ENCODE data around the gene ELMO1.

The ELMO1 gene

DNA sequence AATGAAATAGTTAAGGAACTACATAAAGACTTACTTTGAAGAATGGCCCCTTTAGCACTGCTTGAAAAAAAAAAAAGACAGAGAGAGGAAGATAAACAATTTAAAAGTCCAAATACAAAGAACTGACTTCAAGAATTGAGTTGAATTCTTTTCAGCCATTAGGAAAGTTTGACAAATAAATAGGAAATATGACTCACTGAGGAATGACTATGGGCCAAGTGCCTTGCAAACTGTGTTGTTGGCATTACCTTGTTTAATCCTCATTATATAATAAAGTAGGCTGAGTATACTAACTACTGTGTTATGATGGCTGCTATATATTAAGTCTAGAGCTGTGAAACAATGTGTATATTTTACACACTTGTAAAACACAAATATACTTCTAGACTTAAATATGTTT lies 151.1 kb downstream of the ELMO1 start:
- no peak for DNase-seq

DNA sequence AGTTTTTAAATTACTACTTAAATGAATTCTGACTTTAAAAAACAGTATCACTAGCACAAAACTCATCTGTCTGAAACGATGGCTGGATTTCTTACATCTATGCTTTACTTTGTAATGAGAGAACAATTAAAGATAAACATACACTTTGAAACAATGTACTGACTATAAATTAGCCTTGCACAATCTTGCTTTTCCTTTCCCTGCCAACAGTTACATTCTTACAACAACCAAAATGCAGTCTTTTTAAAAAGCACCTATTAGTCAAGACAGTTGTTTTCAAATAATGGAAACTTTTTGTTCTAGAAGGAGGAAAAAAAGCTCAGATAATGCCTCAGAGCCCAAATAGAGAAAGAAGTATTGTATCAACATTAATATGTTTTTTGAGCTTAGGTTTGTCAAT lies 153.3 kb downstream of the ELMO1 start:
- DNase-seq = no peak

DNA sequence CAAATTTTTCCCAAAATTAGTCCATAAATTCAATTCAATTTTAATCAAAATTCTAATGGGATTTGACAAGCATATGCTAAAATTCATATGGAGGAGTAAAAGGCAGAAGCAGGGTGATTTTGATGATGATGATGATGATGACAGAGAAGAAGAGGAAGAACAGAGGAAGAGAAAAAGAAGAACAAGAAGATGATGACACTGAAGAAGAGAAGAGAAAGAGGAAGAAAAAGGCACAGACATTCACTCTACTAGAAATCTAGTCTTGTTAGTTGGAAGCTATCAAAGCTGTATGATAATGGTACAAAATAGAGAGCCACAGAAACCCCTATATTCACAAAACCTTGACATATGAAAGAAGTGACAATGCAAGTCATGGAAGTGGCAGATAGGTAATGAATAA lies 157.9 kb downstream of the ELMO1 start:
- DNase-seq = no peak

DNA sequence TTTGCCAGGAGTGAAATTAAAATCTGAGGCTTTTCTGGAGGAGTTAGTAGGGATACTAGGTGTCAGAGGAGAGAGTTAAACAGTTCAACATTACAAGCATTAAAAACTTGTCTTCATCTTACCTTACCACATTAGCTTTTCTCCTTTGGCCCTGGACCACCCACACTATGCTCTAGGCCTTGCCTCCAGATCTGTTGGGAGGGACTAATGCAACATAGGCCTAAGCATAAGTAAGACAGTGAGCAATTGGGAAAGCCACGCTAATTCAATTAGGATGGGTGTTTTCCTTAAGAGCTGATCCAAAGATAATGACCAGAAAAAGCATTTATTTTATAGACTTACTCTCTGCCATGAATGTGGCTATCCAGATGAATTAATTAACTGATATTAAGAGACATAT lies 158.9 kb downstream of the ELMO1 start:
- DNase-seq = no peak

DNA sequence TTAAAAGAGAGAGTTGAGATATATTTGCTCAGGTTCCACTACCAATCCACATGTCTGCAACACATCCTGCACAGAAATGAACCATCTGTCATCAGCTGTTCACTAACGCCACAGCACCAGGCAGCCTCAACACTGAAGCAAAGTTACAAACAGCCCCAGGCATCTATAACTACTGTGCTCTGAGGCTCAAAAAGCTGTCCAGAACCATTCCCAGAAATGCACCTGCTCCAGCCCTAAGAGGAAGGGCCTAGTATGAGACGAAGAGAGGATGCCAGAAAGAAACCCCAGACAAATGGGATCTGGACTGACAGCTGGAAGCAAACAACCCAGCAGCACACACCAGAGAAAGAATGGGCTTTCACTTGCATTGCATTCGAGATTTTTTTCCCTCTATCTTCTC lies 159.3 kb downstream of the ELMO1 start:
- DNase-seq = no peak

DNA sequence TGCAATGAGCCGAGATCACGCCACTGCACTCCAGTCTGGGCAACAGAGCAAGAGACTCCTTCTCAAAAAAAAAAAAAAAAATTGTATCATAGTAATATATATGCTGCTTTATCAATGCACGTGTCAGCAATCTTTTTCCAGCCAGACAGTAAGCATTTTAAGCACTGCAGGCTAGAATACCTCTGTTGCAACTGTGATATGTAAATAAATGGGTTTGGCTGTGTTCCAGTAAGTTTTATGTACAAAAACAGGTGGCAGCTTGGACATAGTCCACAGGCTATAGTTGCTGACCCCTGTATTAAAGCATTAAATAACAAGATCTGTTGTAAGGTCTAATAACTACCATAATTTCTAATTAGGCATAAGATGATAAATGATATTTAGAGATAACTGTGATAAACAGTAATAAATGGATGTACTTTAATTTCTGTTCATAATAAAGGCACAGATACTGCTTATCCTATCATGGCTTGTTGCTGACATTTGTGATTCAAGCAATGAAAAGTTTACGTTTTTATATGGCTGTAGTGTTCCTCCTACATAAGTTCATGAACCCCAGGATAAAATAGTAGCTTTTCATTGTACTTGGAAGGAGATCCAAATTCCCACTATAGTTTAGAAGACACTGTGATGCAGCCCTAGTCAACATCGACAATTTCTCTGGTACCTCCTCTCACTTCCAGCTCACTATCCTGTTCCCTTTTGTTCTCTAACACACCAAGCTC lies 161.4 kb downstream of the ELMO1 start:
- no peak for DNase-seq

DNA sequence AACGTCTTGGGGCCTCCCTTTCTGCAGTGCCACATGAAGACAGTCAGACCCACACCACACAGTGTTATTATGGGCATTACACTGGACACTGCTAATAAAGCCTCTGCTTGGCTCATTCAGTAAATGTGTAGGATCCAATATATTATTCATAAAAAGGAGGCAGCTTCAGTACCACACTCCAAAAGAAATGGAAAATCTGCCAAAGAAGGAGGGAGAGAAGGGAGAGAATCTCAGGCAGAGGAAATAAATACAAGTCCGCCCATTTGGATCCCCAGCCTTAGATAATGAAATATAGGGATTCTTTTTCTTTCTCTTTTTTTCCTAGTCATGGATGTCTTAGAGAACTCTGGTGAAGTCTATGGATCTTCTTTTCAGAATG lies 162.2 kb downstream of the ELMO1 start:
- DNase-seq = no peak

DNA sequence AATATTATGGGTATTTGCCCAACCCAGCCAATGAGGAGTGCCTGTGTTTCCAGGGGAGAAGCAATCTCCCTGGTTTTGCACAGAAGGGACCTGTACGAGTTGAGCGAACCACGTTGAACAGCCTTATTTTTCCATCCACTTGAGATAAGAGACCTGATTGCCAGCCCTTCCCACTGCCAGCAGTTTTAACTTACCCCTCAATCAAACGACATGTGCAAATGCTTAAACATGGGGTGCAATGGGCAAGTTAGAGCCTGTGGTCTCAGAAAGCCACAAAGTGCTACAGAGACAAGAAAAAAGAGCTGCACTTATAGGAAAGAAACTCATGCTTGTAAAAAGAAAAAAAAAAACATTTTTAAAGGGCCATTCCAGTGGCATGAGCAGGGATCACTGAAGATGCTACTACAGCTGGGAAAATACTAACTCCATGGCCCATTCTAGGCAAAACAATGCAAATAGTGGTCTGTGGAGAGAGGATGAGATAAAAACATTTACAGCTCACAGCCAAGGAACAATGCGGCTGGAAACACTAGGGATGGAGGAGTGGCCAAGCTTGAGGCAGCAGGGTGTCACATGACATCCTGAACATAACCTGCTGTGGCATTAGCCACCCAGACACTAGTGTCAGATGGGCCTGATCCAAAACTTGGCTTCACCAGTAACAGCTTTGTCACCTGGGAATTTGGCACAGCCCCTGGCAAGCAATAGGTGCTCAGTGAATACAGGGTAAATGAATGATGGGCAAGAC lies 162.8 kb downstream of the ELMO1 start:
- peak; percentile 16 for DNase-seq

DNA sequence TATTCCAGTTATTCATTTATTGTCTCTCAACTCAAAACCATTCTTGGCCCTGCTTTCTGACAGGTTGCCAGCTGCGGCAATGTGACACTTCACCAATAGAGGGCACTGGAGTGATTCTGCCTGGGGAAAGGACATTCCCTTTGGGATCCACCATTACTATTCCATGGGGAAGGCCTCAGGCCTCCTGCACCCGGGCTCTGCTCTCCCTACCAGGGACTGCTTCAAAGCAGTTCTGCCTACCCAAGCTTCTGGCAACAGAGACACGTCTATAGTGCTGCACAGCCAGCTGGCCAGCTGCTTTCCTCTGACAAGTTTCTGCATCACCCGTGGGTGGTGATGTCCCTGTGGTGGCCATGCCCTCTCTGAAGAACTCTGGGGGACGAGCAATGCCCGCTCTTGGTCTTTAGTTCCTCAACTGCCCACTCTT lies 163.8 kb downstream of the ELMO1 start:
- peak; percentile 47 for DNase-seq

DNA sequence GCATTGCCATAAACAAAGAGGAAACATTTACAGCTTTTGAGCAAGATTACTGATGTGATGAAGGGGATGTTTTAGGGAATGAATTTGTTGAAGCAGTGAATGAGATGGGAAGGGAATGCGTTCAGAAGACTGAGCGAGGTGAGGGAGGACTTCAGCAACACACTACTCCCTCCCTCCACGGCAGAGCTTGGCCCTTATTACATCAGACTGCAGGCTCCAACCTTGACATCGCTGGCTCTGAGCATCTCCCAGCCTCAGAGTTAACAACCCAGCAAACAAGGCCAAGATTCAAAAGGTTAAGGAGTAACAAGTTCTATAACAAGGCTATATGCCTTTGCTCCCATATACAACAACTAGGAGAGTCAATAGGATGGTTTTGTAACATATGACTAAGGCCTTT lies 164.4 kb downstream of the ELMO1 start:
- no peak for DNase-seq

DNA sequence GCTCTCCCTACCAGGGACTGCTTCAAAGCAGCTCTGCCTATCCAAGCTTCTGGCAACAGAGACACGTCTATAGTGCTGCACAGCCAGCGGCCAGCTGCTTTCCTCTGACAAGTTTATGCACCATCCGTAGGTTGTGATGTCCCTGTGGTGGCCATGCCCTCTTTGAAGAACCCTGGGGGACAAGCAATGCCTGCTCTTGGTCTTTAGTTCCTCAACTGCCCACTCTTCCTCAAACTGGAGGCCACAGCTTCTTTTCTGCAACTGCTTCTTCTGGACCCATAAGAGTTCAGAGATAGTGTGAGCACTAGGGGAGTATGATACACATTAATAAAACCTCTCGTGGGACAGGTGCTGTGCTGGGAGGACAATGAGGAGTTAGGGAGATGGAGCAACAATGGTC lies 164.9 kb downstream of the ELMO1 start:
- no peak for DNase-seq

DNA sequence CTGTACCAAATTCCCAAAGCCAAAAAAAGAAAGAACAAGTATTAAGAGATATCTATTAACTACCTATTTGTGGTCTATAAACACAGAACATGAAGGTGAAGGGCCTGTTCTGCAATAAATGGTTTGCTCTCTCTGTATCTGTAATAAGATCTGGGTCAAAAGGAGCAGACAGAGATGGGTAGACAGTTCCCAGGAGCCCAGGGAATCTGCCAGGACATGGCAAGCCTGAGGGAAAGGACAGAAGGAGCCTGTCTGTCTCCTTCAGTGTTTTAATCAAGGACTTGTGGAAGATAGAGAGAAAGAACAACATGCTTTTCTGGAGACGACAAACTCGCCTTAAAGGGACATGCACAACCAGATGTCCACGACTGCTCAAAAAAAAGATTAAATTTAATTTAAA lies 165.7 kb downstream of the ELMO1 start:
- no peak for DNase-seq

DNA sequence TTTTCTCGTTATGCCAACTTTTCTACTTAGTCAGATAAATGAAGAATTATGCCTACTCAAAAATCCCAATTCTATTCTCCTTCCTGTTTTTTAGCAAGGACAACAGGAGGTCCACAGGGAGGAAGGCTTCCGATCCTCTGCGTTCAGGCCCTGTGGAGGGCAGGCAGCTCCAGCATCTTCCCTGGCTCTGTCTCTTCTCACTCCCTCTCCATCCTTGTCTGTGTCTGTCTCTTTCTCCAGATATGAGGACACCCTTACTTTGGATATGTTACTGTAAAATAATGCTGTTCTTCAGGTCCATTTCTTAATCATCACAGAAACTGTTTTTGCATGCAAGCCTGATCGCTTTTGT lies 166.6 kb downstream of the ELMO1 start:
- no peak for DNase-seq

DNA sequence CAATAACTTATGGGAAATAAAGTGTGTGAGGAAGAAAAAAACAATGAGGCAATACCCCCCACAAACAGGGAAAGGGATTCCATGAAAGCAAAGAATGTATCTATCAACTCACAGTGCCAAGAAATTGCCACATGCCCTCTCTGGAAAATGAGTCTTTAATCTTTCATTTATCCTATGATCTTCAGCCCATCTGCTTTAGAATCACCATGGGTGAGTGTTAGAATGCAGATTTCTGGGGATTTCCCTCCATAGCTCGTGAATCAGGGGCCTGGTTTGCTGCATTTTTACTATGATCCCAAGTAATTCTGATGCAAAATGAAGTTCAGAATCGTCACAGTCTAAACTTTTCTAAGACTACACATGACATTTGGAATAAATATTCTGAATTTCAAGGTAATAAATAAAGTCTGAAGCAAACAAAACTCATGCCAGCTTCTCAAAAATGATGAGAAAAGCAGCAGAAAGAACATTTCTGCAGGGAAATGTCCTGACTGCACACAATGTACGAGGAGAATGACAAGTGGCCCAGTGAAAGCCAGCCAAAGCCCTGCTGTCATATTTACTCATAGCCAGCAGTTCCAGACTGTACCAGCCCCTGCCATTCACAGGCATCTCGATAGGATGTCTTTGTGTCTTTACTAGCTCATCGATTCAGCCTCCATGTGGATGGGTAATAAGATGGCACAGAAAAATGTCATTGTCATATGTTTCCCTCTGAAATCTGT lies 167.1 kb downstream of the ELMO1 start:
- DNase-seq = no peak

DNA sequence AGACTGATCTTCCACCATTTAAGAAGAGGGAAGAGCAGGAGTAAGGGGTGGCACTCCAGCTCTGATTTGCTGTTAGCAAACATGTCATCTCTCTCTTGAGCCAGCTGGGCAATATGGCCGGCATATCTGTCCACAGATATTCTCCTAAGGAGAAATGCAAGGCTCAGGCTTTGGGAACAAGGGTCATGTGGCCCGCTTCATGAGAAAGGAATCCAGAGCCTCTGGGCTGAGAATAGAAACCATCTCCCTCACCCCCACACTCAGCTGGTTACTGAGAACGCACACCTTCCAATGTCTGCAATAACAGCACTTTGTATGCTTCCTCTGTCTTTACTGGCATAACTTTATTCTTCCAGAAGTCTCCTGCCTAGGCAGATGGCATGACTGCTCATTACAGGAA lies 171.2 kb downstream of the ELMO1 start:
- no peak for DNase-seq

DNA sequence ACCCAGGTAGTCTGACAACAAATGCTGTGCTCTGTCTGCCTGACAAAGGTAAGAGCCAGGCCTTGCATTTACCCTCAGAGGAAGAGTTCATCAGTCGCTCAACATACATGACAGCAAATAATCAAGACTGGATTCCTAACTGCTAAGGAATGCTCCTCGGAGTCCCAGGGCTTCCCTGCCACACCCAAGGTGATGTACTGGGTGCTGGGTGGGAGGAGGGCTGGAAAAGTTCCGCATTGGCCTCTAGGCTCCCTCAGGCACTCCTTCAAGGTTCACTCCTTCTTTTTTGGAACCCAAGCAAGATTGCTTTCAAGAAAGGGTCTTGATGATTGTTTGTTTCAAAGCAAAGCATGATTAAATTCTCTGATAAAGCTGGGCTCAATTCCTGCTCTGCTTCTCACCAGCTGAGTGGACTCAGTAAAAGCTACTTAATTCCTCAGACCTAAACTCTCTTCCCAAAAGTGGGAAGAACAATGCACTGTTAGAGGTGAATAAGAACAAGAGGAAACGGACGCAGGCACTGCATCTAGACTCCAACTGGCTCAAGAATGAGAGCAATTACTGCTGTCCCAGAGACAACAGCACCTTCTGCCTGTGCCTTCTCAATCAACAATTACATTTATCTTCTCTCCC lies 173.5 kb downstream of the ELMO1 start:
- no peak for DNase-seq

DNA sequence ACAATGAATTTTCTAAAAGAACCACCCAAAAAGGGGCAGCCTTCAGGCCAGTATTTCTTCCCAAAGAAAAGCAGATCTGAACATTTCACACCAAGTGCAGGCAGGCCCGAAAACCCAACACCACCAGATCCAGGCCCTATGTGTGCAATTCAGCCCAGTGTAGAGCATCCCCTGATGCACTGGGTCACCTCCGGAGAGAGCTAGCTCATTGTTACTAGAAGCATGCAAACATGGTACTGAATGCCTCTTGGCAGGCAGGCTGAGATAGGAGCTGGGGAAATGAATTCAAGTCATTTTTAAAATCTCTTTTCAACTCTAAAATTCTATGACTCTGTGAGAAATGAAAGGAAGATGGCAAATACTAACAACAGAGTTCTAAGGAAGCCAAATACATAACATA lies 174.8 kb downstream of the ELMO1 start:
- no peak for DNase-seq

DNA sequence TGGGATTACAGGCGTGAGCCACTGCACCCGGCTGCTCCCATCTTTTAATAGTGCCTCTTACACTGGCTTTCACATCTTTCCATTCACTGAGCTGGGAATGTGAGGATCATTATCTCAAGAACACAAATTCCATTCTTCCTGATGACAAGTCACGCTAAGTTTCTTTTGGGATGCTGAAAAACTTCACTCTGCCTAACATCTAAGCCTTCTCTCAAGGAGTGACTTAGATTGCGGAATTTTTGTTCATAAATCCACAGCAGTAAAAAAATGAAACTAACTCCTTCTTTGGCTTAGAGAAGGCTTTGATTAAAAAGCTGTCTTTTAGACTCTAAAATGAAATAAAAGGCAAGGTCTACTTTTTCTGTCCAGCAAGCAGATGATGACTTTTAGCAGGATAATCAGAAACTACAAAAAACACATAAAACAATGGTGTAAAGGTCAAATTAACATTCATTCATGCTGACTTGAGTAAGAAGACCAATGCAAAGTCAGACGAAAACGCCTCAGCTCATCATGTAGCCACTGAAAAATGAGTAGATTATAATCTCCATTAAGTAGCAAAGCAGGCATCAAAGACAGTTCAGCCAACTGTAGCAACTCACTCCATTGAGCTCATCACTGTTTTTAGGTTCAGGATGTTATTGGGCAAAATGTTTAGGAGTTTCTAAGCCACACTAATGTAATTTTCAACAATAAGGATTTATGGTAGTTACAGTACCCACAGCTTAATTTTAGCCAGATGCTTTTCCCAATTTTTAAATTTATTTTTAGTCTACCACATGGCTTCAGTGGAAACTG lies 178.8 kb downstream of the ELMO1 start:
- DNase-seq = no peak

DNA sequence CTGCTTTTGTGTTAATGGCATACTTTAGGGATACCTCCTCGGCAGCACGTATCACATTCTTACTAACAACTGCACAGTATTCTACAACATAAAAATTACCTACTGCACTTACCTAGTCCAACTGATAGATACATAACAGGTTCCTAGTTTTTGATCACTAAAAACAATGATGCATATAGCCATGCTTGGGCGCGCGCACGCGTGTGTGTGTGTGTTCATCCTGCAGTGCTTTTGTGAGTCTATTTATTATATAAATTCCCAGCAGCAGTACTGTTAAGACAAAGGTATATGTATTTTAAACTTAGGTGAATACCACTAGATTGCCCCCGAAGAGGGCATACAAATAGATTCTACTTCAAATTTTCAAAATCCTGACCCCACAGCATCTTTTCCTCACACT lies 181.4 kb downstream of the ELMO1 start:
- DNase-seq = no peak

DNA sequence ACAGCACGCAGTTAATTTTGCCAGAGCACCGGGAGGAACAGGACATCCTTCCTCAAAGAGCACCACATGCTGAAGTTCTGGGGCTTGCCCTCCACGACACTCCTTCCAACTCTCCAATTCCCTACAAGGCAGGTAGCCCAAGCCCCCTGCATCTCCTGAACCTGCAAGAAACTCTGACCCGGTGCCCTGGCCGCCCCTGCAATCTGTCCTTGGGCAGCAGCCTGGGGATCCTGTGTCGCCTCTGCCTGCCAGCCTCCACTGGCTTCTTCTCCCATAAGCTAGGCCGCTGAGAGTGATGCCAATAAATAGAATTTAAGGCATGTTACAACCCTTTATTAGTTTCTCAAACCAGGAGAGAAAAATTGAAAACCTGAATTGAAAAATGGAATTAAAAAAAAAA lies 182.8 kb downstream of the ELMO1 start:
- DNase-seq = no peak

DNA sequence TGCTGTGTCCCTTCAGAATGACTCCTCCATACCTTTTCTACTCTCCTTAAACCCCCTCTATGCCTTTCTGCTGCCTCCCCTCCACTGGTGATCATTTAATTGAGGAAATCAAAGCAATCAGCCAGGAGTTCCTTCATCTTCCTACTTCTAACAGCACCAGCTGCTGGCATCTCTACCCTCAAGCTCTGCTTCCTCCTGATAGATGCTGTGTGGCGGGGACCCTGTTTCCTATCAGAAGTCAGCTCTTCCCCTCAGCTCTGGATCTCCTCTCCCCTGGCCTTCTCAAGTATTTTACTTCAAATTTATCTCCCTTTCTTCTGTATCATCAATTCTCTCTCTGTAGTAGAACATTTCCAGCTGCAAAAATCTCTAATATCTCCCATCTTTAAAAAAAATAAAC lies 183.7 kb downstream of the ELMO1 start:
- DNase-seq = no peak

DNA sequence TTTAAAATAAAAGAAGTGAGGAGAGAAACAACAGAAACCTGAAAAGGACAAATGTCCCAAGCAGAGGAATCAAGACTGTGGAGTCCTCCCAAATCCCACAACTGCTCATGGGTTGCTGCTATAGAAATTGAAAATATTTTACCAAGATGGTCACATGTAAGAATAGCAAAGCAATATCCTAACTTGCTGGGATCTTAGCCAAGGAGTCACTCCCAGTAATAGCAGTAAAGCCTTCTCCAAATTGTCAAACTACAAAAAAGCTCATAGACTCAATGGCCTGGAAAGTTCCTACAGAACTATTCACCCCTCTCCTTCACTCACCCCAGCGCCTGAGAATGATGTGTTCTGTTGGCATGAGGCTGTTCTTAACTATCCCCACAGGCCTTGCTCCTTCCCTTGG lies 186.5 kb downstream of the ELMO1 start:
- DNase-seq = no peak

DNA sequence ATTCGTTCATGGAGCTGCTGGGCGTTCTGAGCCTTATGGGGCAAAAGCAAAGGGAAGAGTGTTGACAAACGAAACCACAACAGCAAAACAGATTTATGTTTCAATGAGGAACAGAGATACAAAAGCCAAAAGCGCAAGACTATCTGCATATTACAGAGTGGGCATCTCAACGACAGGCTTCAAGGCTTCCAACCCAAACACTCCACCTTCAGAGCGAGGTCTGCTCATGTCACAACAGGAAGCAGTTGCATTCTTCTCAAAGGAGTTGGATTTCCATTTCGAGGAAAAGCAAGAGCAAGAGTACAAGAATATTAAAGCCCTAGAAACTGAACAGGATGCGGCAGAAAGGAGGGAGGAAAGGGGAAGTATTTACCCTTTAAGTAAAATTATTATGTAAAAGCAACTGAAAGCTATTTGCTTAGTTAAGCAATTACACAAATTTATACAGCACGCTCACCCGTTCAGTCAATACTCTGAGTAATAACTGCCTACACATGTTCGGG lies 189.3 kb downstream of the ELMO1 start:
- no peak for DNase-seq

Data from CD4-positive, alpha-beta T cell treated with Interleukin-12 subunit alpha and Interleukin-12 subunit beta, for 1 hour (primary cell).